Measurements from ENCODE around the gene TMEM131. TPM values are rescaled to one million over a fixed set of nuclear protein-coding genes. Genes with fewer than 3 reads are reported as not detected.

TMEM131 gene
- total RNA-seq, 4 donors from 2014 or later, result 39.0 to 58.5 (median 41.3) TPM

GRCh38 chr2:97766567-97766966 is 229.2 kb downstream of the TMEM131 start:
- no peak overlapping the region for H3K4me3 ChIP-seq
- TF ChIP-seq EP300 (IDR thresholded peaks at IDR 0.05) (no peak), POLR2A (IDR thresholded peaks at IDR 0.05) (no peak), CTCF (IDR thresholded peaks at IDR 0.05) (no peak)
- no peak overlapping the region for H3K27ac ChIP-seq
- H3K27me3 ChIP-seq, result no peaks in the 10 kb centered on the region
- H3K9me3 ChIP-seq, result no peaks in the 10 kb centered on the region
- no peaks in the 10 kb centered on the region for H3K4me1 ChIP-seq
- peaks cover 0 to 71% (median 7%) of the 10 kb centered on the region in 3 donors for H3K36me3 ChIP-seq
- no peak for DNase-seq (ENCODE audit: low spot score in 2 of 2)
- WGBS, 2 donors, result 82 to 86% methylated on average over 5 of the region's 5 CpGs

GRCh38 chr2:97765933-97766332 is 229.8 kb downstream of the TMEM131 start:
- 95 to 96% methylated on average over 4 of the region's 4 CpGs for WGBS, 2 donors
- no peak overlapping the region for H3K27ac ChIP-seq
- no peak for TF ChIP-seq EP300 (IDR thresholded peaks at IDR 0.05)
- TF ChIP-seq CTCF (IDR thresholded peaks at IDR 0.05), result no peak
- TF ChIP-seq POLR2A (IDR thresholded peaks at IDR 0.05), result no peak
- no peaks in the 10 kb centered on the region for H3K4me1 ChIP-seq
- no peak overlapping the region for H3K4me3 ChIP-seq
- DNase-seq (ENCODE audit: low spot score in 2 of 2), result no peak
- H3K9me3 ChIP-seq, result no peaks in the 10 kb centered on the region
- no peaks in the 10 kb centered on the region for H3K27me3 ChIP-seq
- H3K36me3 ChIP-seq, result peaks cover 0 to 77% (median 11%) of the 10 kb centered on the region in 3 donors

- WGBS, 2 donors, result 87 to 94% methylated on average over 11 of the region's 11 CpGs
- no peaks in the 10 kb centered on the region for H3K27me3 ChIP-seq
- H3K27ac ChIP-seq, result no peak overlapping the region
- TF ChIP-seq POLR2A (IDR thresholded peaks at IDR 0.05) (no peak), EP300 (IDR thresholded peaks at IDR 0.05) (no peak), CTCF (IDR thresholded peaks at IDR 0.05) (no peak)
- no peaks in the 10 kb centered on the region for H3K4me1 ChIP-seq
- H3K36me3 ChIP-seq, result peaks cover 0 to 87% (median 14%) of the 10 kb centered on the region in 3 donors
- no peaks in the 10 kb centered on the region for H3K9me3 ChIP-seq
- H3K4me3 ChIP-seq, result no peak overlapping the region
- DNase-seq (ENCODE audit: low spot score in 2 of 2), result no peak
Observed at GRCh38 chr2:97764559-97765263, 231.0 kb downstream of the TMEM131 start.

- Histone ChIP-seq H3K9me3 (no peaks in the 10 kb centered on the region), H3K27ac (no peak overlapping the region), H3K36me3 (peaks cover 0 to 93% (median 19%) of the 10 kb centered on the region in 3 donors), H3K4me1 (peaks cover 0 to 8% (median 0%) of the 10 kb centered on the region in 4 donors), H3K27me3 (no peaks in the 10 kb centered on the region), H3K4me3 (no peak overlapping the region)
- TF ChIP-seq POLR2A (IDR thresholded peaks at IDR 0.05) (no peak), CTCF (IDR thresholded peaks at IDR 0.05) (no peak), EP300 (IDR thresholded peaks at IDR 0.05) (no peak)
- 80 to 86% methylated on average over 20 of the region's 20 CpGs for WGBS, 2 donors
- no peak for DNase-seq (ENCODE audit: low spot score in 2 of 2)
Observed at GRCh38 chr2:97763176-97763845, 232.4 kb downstream of the TMEM131 start.

DNA sequence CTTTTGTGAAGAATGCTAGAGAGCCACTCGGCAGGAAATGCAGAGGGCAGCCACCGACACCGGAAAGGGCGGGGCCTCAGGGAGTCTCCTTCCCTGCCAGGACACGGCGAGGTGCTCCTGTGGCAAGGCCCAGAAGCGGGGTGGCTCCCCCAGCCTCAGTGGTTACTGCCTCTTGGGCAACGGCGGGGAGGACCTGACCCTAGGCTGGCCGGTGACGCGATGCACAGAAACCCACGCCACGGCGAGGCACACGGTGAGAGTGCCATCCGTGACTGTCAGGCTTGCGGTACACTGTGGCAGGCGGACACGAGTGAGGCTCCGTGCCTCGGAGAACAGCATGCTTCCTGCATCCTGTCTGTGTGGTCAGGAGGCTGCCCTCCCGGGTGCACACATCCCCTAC is 234.6 kb downstream of the TMEM131 start:
- 82 to 85% methylated on average over 8 to 15 of the region's 23 CpGs for WGBS, 2 donors
- H3K9me3 ChIP-seq, result no peaks in the 10 kb centered on the region
- H3K4me1 ChIP-seq, result peaks cover 0 to 11% (median 0%) of the 10 kb centered on the region in 4 donors
- H3K4me3 ChIP-seq, result no peak overlapping the region
- no peak overlapping the region for H3K27ac ChIP-seq
- H3K27me3 ChIP-seq, result no peaks in the 10 kb centered on the region
- no peak for DNase-seq (ENCODE audit: low spot score in 2 of 2)
- TF ChIP-seq POLR2A (IDR thresholded peaks at IDR 0.05) (no peak), CTCF (IDR thresholded peaks at IDR 0.05) (no peak), EP300 (IDR thresholded peaks at IDR 0.05) (no peak)
- peaks cover 0 to 96% (median 26%) of the 10 kb centered on the region in 3 donors for H3K36me3 ChIP-seq
